Measurements from ENCODE around the gene TRMO. TPM values are rescaled to one million over a fixed set of nuclear protein-coding genes. Genes with fewer than 3 reads are reported as not detected.

Gene TRMO
- total and polyA plus RNA-seq, 9 of the 15 experiments (the other 6 are each of a cell fraction or from before 2014, with no cell fraction given), result 5.6 to 22.4 (median 16.2) TPM

GRCh38 chr9:97873882-97874281, 48.4 kb downstream of the TRMO start (continued):
- TF ChIP-seq NFE2 (IDR thresholded peaks at IDR 0.05; ENCODE audit: low read depth) (no peak), ZNF124 (CRISPR knock-in tag; IDR thresholded peaks at IDR 0.05) (no peak), ATF7 (IDR thresholded peaks at IDR 0.05) (no peak), GTF2F1 (IDR thresholded peaks at IDR 0.05; ENCODE audit: low read depth, low read length) (no peak), FIP1L1 (IDR thresholded peaks at IDR 0.05; ENCODE audit: low read depth, low read length, poor library complexity, severe bottlenecking) (no peak), USF1 (CRISPR knock-in tag; IDR thresholded peaks at IDR 0.05) (no peak), ZNF639 (CRISPR knock-in tag; conservative IDR thresholded peaks at IDR 0.05 in 1 of 2, IDR thresholded peaks at IDR 0.05 in 1 of 2) (no peak), FOSL1 (tag; conservative IDR thresholded peaks at IDR 0.05) (peak; percentile 51; the same call in 1 of the 2 replicates), SMAD3 (CRISPR knock-in tag; conservative IDR thresholded peaks at IDR 0.05) (no peak), HDAC1 (IDR thresholded peaks at IDR 0.05) (no peak), RNF2 (IDR thresholded peaks at IDR 0.05) (no peak), RBM39 (optimal IDR thresholded peaks at IDR 0.05; ENCODE audit: low read depth, low read length) (no peak), JUND (IDR thresholded peaks at IDR 0.05; ENCODE audit: borderline replicate concordance, low read depth, low read length) (peak; percentile 64), JUND (tag; IDR thresholded peaks at IDR 0.05; ENCODE audit: borderline replicate concordance, low read depth, low read length) (peak; percentile 39; the same call in 1 of the 3 replicates), HDAC3 (IDR thresholded peaks at IDR 0.05; ENCODE audit: borderline replicate concordance, partially characterized antibody) (no peak)
